Activated naive CD4-positive, alpha-beta T cell treated with anti-CD3 and anti-CD28 coated beads, Interleukin-2, amount 10 ng/mL, durations not matched to agents 7 days and 5 days (primary cell): ENCODE data around the gene PIK3R5.

ENCODE experiments used
- CTCF ChIA-PET: fragments of 350-600 bp; sonication (Branson Sonifier 250); formaldehyde crosslinking; loops from one replicate; lab custom pipeline; 2021; ENCODE audit warnings: antibody characterized with exemption; lab: Charles Lee
- DNase-seq: peaks from one replicate; pipeline ENCODE4 v3.0.0-alpha.2; 2020
- H3K27ac Mint-ChIP-seq: one replicate; pipeline ENCODE4 v1.8.0; 2021; ENCODE audit warnings: mild to moderate bottlenecking, moderate library complexity, mixed read lengths
- H3K27me3 Mint-ChIP-seq: one replicate; pipeline ENCODE4 v1.8.0; 2021; ENCODE audit warnings: mild to moderate bottlenecking, mixed read lengths
- H3K36me3 Mint-ChIP-seq: one replicate; pipeline ENCODE4 v1.8.0; 2021; ENCODE audit warnings: mixed read lengths
- H3K4me1 Mint-ChIP-seq: one replicate; pipeline ENCODE4 v1.8.0; 2021; ENCODE audit warnings: mixed read lengths
- H3K4me3 Mint-ChIP-seq: one replicate; pipeline ENCODE4 v1.8.0; 2021; ENCODE audit warnings: mild to moderate bottlenecking, moderate library complexity, mixed read lengths
- H3K9me3 Mint-ChIP-seq: one replicate; pipeline ENCODE4 v1.8.0; 2021; ENCODE audit warnings: mixed read lengths

Gene PIK3R5

DNA sequence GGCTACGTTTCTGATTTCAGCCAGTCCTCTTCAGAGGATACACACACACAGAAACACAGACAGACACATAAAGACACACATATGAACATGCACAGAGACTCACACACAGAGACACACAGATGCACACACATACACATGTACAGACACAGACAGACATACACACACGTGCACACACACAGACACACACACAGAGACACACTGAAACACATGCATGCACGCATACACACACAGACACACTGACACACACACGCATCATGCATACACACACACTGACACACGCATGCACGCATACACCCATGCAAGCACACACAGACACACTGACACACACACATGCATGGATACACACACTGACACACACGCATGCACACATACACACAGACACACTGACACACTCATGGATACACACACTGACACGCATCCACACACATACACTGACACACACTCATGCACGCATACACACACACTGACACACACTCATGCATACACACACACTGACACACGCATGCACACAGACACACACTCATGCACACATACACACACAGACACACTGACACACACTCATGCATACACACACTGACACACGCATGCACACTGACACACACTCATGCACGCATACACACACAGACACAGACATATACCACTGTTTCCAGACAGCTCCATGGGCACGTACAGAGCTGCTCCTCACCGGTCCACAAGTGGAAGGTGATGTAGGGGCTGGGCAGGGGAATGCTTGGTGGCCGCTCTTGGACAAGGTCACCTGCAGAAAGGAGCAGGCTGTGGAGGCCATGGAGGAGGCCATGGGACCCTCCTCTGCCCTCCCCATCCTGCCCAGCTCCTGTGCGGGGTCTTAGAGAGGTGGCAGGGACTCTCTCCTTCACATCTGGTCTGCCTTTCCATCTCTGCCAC, 136.2 kb downstream of the PIK3R5 start:
- no peaks in the 10 kb centered on the region for H3K4me1 Mint-ChIP-seq
- CTCF ChIA-PET: interaction anchor here (1.9 kb wide), 1 partner anchor 9 kb away, joined by 4 read pairs; no protein-coding TSS in a partner anchor
- H3K4me3 Mint-ChIP-seq: no peak overlapping the region
- H3K27ac Mint-ChIP-seq: no peak overlapping the region
- H3K27me3 Mint-ChIP-seq: no peaks in the 10 kb centered on the region
- peaks cover 4% of the 10 kb centered on the region for H3K36me3 Mint-ChIP-seq
- peaks cover 6% of the 10 kb centered on the region for H3K9me3 Mint-ChIP-seq
- DNase-seq: no peak
